HEK293 (cell line): Measurements from ENCODE around the gene ATE1.

Experiments used
- KLF10 ChIP-seq: fragments of 450-650 bp; IDR thresholded peaks from 2 replicates; pipeline ENCODE4 v1.5.1; 2018; ENCODE audit warnings: missing biosample characterization, mild to moderate bottlenecking, missing genetic modification characterization
- MEIS1 ChIP-seq: sonication (generic); formaldehyde crosslinking; IDR thresholded peaks from 2 replicates; pipeline ENCODE4 v1.8.1; 2022; ENCODE audit warnings: missing genetic modification reagents, mild to moderate bottlenecking, borderline replicate concordance
- ZBTB8A ChIP-seq: fragments of 450-650 bp; formaldehyde crosslinking; IDR thresholded peaks from 2 replicates; pipeline ENCODE4 v1.5.1; 2016; ENCODE audit warnings: missing biosample characterization, missing genetic modification characterization
- ZNF24 ChIP-seq: fragments of 450-650 bp; formaldehyde crosslinking; IDR thresholded peaks from 2 replicates; pipeline ENCODE4 v1.5.1; 2016; ENCODE audit warnings: missing biosample characterization, missing genetic modification characterization
- ZSCAN30 ChIP-seq: fragments of 450-650 bp; IDR thresholded peaks from 2 replicates; pipeline ENCODE4 v1.5.1; 2018; ENCODE audit warnings: missing biosample characterization, mild to moderate bottlenecking, missing genetic modification characterization, moderate library complexity
- TF ChIP-seq, protein P1 (sequence below): fragments of 450-650 bp; formaldehyde crosslinking; IDR thresholded peaks from 2 replicates; pipeline ENCODE4 v1.5.1; 2016; ENCODE audit warnings: missing biosample characterization, missing genetic modification characterization
- TF ChIP-seq, protein P2 (sequence below): IDR thresholded peaks from 2 replicates; pipeline ENCODE4 v1.6.1; 2011; ENCODE audit warnings: mild to moderate bottlenecking, low read depth, low read length, borderline replicate concordance

GRCh38 chr10:121927841-121928527 is at the start of gene ATE1:
- TF ChIP-seq, protein P1, sequence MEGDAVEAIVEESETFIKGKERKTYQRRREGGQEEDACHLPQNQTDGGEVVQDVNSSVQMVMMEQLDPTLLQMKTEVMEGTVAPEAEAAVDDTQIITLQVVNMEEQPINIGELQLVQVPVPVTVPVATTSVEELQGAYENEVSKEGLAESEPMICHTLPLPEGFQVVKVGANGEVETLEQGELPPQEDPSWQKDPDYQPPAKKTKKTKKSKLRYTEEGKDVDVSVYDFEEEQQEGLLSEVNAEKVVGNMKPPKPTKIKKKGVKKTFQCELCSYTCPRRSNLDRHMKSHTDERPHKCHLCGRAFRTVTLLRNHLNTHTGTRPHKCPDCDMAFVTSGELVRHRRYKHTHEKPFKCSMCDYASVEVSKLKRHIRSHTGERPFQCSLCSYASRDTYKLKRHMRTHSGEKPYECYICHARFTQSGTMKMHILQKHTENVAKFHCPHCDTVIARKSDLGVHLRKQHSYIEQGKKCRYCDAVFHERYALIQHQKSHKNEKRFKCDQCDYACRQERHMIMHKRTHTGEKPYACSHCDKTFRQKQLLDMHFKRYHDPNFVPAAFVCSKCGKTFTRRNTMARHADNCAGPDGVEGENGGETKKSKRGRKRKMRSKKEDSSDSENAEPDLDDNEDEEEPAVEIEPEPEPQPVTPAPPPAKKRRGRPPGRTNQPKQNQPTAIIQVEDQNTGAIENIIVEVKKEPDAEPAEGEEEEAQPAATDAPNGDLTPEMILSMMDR (tag by site-specific recombination): peak; percentile 48; the same call in 1 of the 2 replicates
- peak; percentile 28 for TF ChIP-seq ZBTB8A (tag by site-specific recombination)
- no peak for TF ChIP-seq ZNF24 (tag by site-specific recombination)
- no peak for TF ChIP-seq KLF10
- TF ChIP-seq, protein P2, sequence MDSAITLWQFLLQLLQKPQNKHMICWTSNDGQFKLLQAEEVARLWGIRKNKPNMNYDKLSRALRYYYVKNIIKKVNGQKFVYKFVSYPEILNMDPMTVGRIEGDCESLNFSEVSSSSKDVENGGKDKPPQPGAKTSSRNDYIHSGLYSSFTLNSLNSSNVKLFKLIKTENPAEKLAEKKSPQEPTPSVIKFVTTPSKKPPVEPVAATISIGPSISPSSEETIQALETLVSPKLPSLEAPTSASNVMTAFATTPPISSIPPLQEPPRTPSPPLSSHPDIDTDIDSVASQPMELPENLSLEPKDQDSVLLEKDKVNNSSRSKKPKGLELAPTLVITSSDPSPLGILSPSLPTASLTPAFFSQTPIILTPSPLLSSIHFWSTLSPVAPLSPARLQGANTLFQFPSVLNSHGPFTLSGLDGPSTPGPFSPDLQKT: no peak
- peak; percentile 13; the same call in 1 of the 2 replicates for TF ChIP-seq ZSCAN30 (tag by site-specific recombination)
- no peak for TF ChIP-seq MEIS1 (CRISPR knock-in tag)
